Upper lobe of right lung (tissue), 1 donor: Measurements from ENCODE around the gene OR4F15. TPM values are rescaled to one million over a fixed set of nuclear protein-coding genes. Genes with fewer than 3 reads are reported as not detected.

Experiments
- ATAC-seq: fragments of 200-7000 bp; cut with Tn5 transposase; one replicate; pipeline ENCODE4 v1.9.1; 2020; ENCODE audit warnings: mild to moderate bottlenecking, moderate library complexity
- DNase-seq: peaks from one replicate; pipeline ENCODE4 v3.0.0-alpha.2; 2020
- H3K27ac ChIP-seq: fragments of 200-600 bp; one replicate; pipeline ENCODE4 v1.8.0; 2022
- H3K27me3 ChIP-seq: fragments of 200-600 bp; one replicate; pipeline ENCODE4 v1.8.0; 2022; ENCODE audit warnings: mild to moderate bottlenecking
- H3K36me3 ChIP-seq: fragments of 200-600 bp; one replicate; pipeline ENCODE4 v1.8.0; 2022
- H3K4me1 ChIP-seq: fragments of 200-600 bp; one replicate; pipeline ENCODE4 v1.8.0; 2022
- H3K4me3 ChIP-seq: fragments of 200-600 bp; one replicate; pipeline ENCODE4 v1.8.0; 2022; ENCODE audit warnings: mild to moderate bottlenecking
- H3K9me3 ChIP-seq: fragments of 200-600 bp; one replicate; pipeline ENCODE4 v1.8.0; 2022
- CTCF ChIP-seq: fragments of 200-600 bp; IDR thresholded peaks from one replicate; pipeline ENCODE4 v1.8.0; 2022; ENCODE audit warnings: antibody characterized with exemption
- intact Hi-C: fragments of 100-400 bp; cut with DNase I; formaldehyde crosslinking; loops from one replicate; pipeline ENCODE4 v1.11.0; 2022
- total RNA-seq: library from RNA; stranded (reverse); fragmentation: NEBNext Ultra II Directional; extraction: Animal tissue kit (Norgen Biotek cat#: 25700); gene quantifications from one replicate; pipeline ENCODE4 v1.2.1, GENCODE V29; 2021
- donor health status: DM: no; HTN: yes; CAD: no; lungs with severe emphysema.

The OR4F15 gene
- total RNA-seq, 1 donor from 2014 or later = not detected

GRCh38 chr15:101841656-101842055 is 29.7 kb downstream of the OR4F15 start:
- Histone ChIP-seq H3K9me3 (no peaks in the 10 kb centered on the region), H3K4me1 (no peaks in the 10 kb centered on the region), H3K27ac (no peak overlapping the region), H3K36me3 (no peaks in the 10 kb centered on the region), H3K27me3 (no peaks in the 10 kb centered on the region), H3K4me3 (no peak overlapping the region)
- TF ChIP-seq CTCF = no peak
- no peak for DNase-seq
- ATAC-seq = no peak
- intact Hi-C loops = no loop called here

- no peak for TF ChIP-seq CTCF
- H3K4me3 ChIP-seq = no peak overlapping the region
- H3K4me1 ChIP-seq = no peaks in the 10 kb centered on the region
- H3K27me3 ChIP-seq = no peaks in the 10 kb centered on the region
- no peaks in the 10 kb centered on the region for H3K9me3 ChIP-seq
- H3K36me3 ChIP-seq = no peaks in the 10 kb centered on the region
- no peak overlapping the region for H3K27ac ChIP-seq
- intact Hi-C loops = no loop called here
- no peak for ATAC-seq
- no peak for DNase-seq
These were observed 32.9 kb downstream of the OR4F15 start for GRCh38 chr15:101844916-101845315.

DNA sequence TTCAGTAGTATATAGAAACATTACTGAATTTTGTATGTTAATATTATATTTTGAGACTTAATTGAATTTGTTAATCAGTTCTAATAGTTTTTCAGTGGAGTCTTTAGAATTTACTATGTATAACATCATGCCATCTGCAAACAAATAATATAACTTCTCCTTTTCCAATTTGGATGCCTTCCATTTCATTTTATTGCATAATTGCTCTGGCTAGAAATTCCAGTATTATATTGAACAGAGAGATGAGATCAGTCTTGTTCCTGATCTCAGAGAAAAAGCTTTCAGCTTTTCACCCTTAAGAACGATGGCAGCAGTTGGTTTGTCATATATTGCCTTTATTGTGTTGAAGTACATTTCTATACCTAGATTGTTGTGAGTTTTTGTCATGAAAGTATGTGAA is 40.4 kb downstream of the OR4F15 start:
- no peak for ATAC-seq
- no peak overlapping the region for H3K27ac ChIP-seq
- intact Hi-C loops = no loop called here
- TF ChIP-seq CTCF = no peak
- H3K4me3 ChIP-seq = no peak overlapping the region
- H3K9me3 ChIP-seq = no peaks in the 10 kb centered on the region
- H3K4me1 ChIP-seq = no peaks in the 10 kb centered on the region
- no peak for DNase-seq
- H3K36me3 ChIP-seq = no peaks in the 10 kb centered on the region
- no peaks in the 10 kb centered on the region for H3K27me3 ChIP-seq

Other genes with a start within 250 kb of the OR4F15 start
- 47.4 TPM for gene TM2D3, start 159.8 kb upstream of the OR4F15 start, total RNA-seq
- 12.0 TPM for gene TARS3, start 87.7 kb upstream of the OR4F15 start, total RNA-seq
- gene OR4F6, start 8.7 kb upstream of the OR4F15 start, total RNA-seq = not detected